ENCODE data around the gene SPO11. TPM values are rescaled to one million over a fixed set of nuclear protein-coding genes. Genes with fewer than 3 reads are reported as not detected.
A peak's percentile ranks its signal among the peaks of the same experiment; 100 is the strongest.

SPO11 gene
- total RNA-seq, 2 experiments from 2014 or later: not detected

DNA sequence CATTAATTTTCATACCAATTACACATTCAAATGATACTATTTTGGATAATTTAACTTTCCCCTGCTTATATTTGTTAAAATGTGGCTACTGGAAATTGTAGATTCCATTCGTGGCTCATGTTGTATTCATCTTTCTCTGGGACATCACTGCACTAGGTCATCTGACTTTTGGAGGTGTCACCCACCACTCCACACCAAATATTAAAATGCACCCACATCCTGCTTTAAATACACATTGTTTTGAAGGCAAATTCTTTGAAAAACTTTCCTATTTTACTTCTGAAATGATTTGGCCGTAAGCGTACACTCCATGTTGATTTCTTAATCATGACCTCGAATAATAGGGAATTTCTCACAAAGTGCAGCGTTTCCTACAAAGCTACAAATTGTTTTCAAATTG is 52.9 kb downstream of the SPO11 start:
- Mint-ChIP-seq H3K36me3 (ENCODE audit: low read depth) (peaks cover 61% of the 10 kb centered on the region), H3K9me3 (no peaks in the 10 kb centered on the region), H3K27ac (peak overlapping the region; percentile 4), H3K27me3 (no peaks in the 10 kb centered on the region), H3K4me1 (ENCODE audit: low read depth) (peaks cover 20% of the 10 kb centered on the region), H3K4me3 (no peak overlapping the region)
- POLR2A ChIA-PET: interaction anchor here (1.4 to 3.9 kb wide), 4 partner anchors 8 to 51 kb away, joined by 4 to 25 read pairs (median 4); partner anchors contain the start of gene RBM38
- intact Hi-C loops (cut with DNase I, micrococcal nuclease): loop anchor here (2.0 to 10.0 kb wide), 3 partner anchors 52 to 822 kb away; no protein-coding TSS in a partner anchor
- no peaks in the 10 kb centered on the region for H3K27me3 ChIP-seq (ENCODE audit: control insufficient read depth in 1 of 2, insufficient read depth in 2 of 2, low read length in 2 of 2)
- DNase-seq (peak in 1 of 14 experiments; percentile 46), ATAC-seq (ENCODE audit: poor library complexity) (no peak)
- H3K4me3 ChIP-seq (ENCODE audit: low read length): no peak overlapping the region
- TF ChIP-seq, protein P1, sequence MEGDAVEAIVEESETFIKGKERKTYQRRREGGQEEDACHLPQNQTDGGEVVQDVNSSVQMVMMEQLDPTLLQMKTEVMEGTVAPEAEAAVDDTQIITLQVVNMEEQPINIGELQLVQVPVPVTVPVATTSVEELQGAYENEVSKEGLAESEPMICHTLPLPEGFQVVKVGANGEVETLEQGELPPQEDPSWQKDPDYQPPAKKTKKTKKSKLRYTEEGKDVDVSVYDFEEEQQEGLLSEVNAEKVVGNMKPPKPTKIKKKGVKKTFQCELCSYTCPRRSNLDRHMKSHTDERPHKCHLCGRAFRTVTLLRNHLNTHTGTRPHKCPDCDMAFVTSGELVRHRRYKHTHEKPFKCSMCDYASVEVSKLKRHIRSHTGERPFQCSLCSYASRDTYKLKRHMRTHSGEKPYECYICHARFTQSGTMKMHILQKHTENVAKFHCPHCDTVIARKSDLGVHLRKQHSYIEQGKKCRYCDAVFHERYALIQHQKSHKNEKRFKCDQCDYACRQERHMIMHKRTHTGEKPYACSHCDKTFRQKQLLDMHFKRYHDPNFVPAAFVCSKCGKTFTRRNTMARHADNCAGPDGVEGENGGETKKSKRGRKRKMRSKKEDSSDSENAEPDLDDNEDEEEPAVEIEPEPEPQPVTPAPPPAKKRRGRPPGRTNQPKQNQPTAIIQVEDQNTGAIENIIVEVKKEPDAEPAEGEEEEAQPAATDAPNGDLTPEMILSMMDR (IDR thresholded peaks at IDR 0.05): no peak
- peaks cover 38% of the 10 kb centered on the region for H3K36me3 ChIP-seq (ENCODE audit: insufficient read depth, low read length)
- no peaks in the 10 kb centered on the region for H3K9me3 ChIP-seq (ENCODE audit: control insufficient read depth in 1 of 2, insufficient read depth in 1 of 2, low read length in 2 of 2)
- no peak overlapping the region for H3K27ac ChIP-seq (ENCODE audit: low read depth in 1 of 2, low read length in 2 of 2)
- peaks cover 16% of the 10 kb centered on the region for H3K4me1 ChIP-seq (ENCODE audit: insufficient read depth, low read length)
- CTCF ChIA-PET: interaction anchor here (1.4 to 3.2 kb wide), 7 partner anchors 7 to 116 kb away, joined by 4 to 14 read pairs (median 9); no protein-coding TSS in a partner anchor

- TF ChIP-seq, protein P1 (IDR thresholded peaks at IDR 0.05): no peak
- H3K4me1 Mint-ChIP-seq (ENCODE audit: low read depth): peaks cover 23% of the 10 kb centered on the region
- H3K27ac Mint-ChIP-seq: no peak overlapping the region
- Histone ChIP-seq H3K4me3 (ENCODE audit: low read length) (no peak overlapping the region), H3K9me3 (ENCODE audit: control insufficient read depth in 1 of 2, insufficient read depth in 1 of 2, low read length in 2 of 2) (no peaks in the 10 kb centered on the region), H3K4me1 (ENCODE audit: insufficient read depth, low read length) (peaks cover 16% of the 10 kb centered on the region), H3K27ac (ENCODE audit: low read depth in 1 of 2, low read length in 2 of 2) (no peak overlapping the region), H3K36me3 (ENCODE audit: insufficient read depth, low read length) (peaks cover 26% of the 10 kb centered on the region), H3K27me3 (ENCODE audit: control insufficient read depth in 1 of 2, insufficient read depth in 2 of 2, low read length in 2 of 2) (no peaks in the 10 kb centered on the region)
- CTCF ChIA-PET: interaction anchor here (0.6 to 0.7 kb wide), 2 partner anchors 215 to 1268 kb away, joined by 3 to 4 read pairs; no protein-coding TSS in a partner anchor
- DNase-seq (peak in 1 of 14 experiments; percentile 30), ATAC-seq (ENCODE audit: poor library complexity) (no peak)
- no peaks in the 10 kb centered on the region for H3K27me3 Mint-ChIP-seq
- intact Hi-C loops (cut with DNase I, micrococcal nuclease): loop anchor here (2.0 to 10.0 kb wide), 3 partner anchors 51 to 821 kb away; no protein-coding TSS in a partner anchor
- no peaks in the 10 kb centered on the region for H3K9me3 Mint-ChIP-seq
- H3K4me3 Mint-ChIP-seq: no peak overlapping the region
- peaks cover 49% of the 10 kb centered on the region for H3K36me3 Mint-ChIP-seq (ENCODE audit: low read depth)
- POLR2A ChIA-PET: interaction anchor here (1.5 to 3.9 kb wide), 2 partner anchors 9 to 14 kb away, joined by 5 to 25 read pairs; no protein-coding TSS in a partner anchor
Observed at GRCh38 chr20:57383447-57384347, 54.1 kb downstream of the SPO11 start.

DNA sequence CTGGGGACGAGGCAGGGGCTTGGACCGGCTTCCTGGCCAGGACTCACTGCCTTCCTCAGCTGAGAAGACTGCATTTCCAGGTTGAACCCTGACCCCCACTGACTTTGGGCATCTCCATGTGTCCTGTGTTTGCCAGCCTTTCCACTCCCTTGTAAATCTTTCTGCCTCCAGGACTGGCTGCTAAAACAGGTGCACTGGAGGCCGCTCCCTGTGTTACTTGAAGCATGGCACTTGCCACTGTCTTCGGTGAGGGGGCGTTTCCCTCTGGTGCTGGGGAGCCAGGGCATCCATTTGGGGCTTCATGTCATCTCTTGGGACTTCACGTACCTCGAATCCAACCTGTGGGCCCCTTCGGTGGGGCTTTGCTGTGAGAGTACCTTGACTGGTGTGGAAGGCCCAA is 54.9 kb downstream of the SPO11 start:
- no peak for ATAC-seq (ENCODE audit: poor library complexity)
- Mint-ChIP-seq H3K4me1 (ENCODE audit: low read depth) (peaks cover 27% of the 10 kb centered on the region), H3K4me3 (no peak overlapping the region), H3K27me3 (no peaks in the 10 kb centered on the region), H3K36me3 (ENCODE audit: low read depth) (peaks cover 42% of the 10 kb centered on the region), H3K27ac (no peak overlapping the region), H3K9me3 (no peaks in the 10 kb centered on the region)
- peaks cover 22% of the 10 kb centered on the region for H3K4me1 ChIP-seq (ENCODE audit: insufficient read depth, low read length)
- H3K27ac ChIP-seq (ENCODE audit: low read depth in 1 of 2, low read length in 2 of 2): no peak overlapping the region
- H3K9me3 ChIP-seq (ENCODE audit: control insufficient read depth in 1 of 2, insufficient read depth in 1 of 2, low read length in 2 of 2): no peaks in the 10 kb centered on the region
- POLR2A ChIA-PET: interaction anchor here (3.9 kb wide), 1 partner anchor 14 kb away, joined by 25 read pairs; no protein-coding TSS in a partner anchor
- CTCF ChIA-PET: interaction anchor here (0.7 kb wide), 1 partner anchor 1267 kb away, joined by 4 read pairs; no protein-coding TSS in a partner anchor
- H3K27me3 ChIP-seq (ENCODE audit: control insufficient read depth in 1 of 2, insufficient read depth in 2 of 2, low read length in 2 of 2): no peaks in the 10 kb centered on the region
- peak in 1 of 14 experiments; percentile 27 for DNase-seq
- peaks cover 19% of the 10 kb centered on the region for H3K36me3 ChIP-seq (ENCODE audit: insufficient read depth, low read length)
- no peak overlapping the region for H3K4me3 ChIP-seq (ENCODE audit: low read length)
- intact Hi-C loops (cut with DNase I, micrococcal nuclease): loop anchor here (5.0 to 10.0 kb wide), 2 partner anchors 208 to 820 kb away; no protein-coding TSS in a partner anchor
- TF ChIP-seq, protein P1 (IDR thresholded peaks at IDR 0.05): no peak

Data from CD4-positive, alpha-beta T cell (primary cell).